Endodermal cell (in vitro differentiated cells): ENCODE data around the gene GAST. TPM values are rescaled to one million over a fixed set of nuclear protein-coding genes. Genes with fewer than 3 reads are reported as not detected.

Experiments
- DNase-seq: peaks from one replicate; pipeline ENCODE4 v3.0.0-alpha.2; 2017
- H3K27ac ChIP-seq: 2 replicates; pipeline ENCODE4 v1.5.1; 2013; ENCODE audit warnings: mild to moderate bottlenecking, low read depth, low read length, moderate library complexity
- H3K27me3 ChIP-seq: 2 replicates; pipeline ENCODE4 v1.6.1; 2013; ENCODE audit warnings: mild to moderate bottlenecking, low read length, moderate library complexity; ENCODE audit not compliant: insufficient read depth, control insufficient read depth, poor library complexity, severe bottlenecking
- H3K36me3 ChIP-seq: 2 replicates; pipeline ENCODE4 v1.7.0; 2013; ENCODE audit warnings: mild to moderate bottlenecking, low read length, moderate library complexity; ENCODE audit not compliant: control insufficient read depth, insufficient read depth
- H3K4me1 ChIP-seq: one replicate; pipeline ENCODE4 v1.7.0; 2013; ENCODE audit warnings: low read length; ENCODE audit not compliant: control insufficient read depth, insufficient read depth
- H3K4me3 ChIP-seq: 2 replicates; pipeline ENCODE4 v1.5.1; 2013; ENCODE audit warnings: mild to moderate bottlenecking, low read length, moderate library complexity
- H3K9ac ChIP-seq: 2 replicates; pipeline ENCODE4 v1.6.1; 2013; ENCODE audit warnings: mild to moderate bottlenecking, low read length, moderate library complexity; ENCODE audit not compliant: poor library complexity, severe bottlenecking; ENCODE audit errors: extremely low read depth
- H3K9me3 ChIP-seq: 2 replicates; pipeline ENCODE4 v1.6.1; 2013; ENCODE audit warnings: mild to moderate bottlenecking, low read length, moderate library complexity; ENCODE audit not compliant: control insufficient read depth
- H3K27ac Mint-ChIP-seq: 2 replicates; pipeline ENCODE4 v1.8.0; 2020; ENCODE audit warnings: mixed read lengths
- H3K27me3 Mint-ChIP-seq: 2 replicates; pipeline ENCODE4 v1.8.0; 2021; ENCODE audit warnings: mild to moderate bottlenecking, mixed read lengths; ENCODE audit not compliant: insufficient read depth
- H3K36me3 Mint-ChIP-seq: 2 replicates; pipeline ENCODE4 v1.8.0; 2020; ENCODE audit warnings: low read depth, mixed read lengths
- H3K4me1 Mint-ChIP-seq: 2 replicates; pipeline ENCODE4 v1.8.0; 2020; ENCODE audit warnings: mixed read lengths
- H3K4me3 Mint-ChIP-seq: 2 replicates; pipeline ENCODE4 v1.8.0; 2020; ENCODE audit warnings: mild to moderate bottlenecking, moderate library complexity, mixed read lengths
- H3K9me3 Mint-ChIP-seq: 2 replicates; pipeline ENCODE4 v1.8.0; 2020; ENCODE audit warnings: mild to moderate bottlenecking, mixed read lengths
- CTCF ChIP-seq: fragments of 200-600 bp; sonication (generic); conservative IDR thresholded peaks from 2 replicates; pipeline ENCODE4 v1.5.0; 2021; ENCODE audit warnings: antibody characterized with exemption, mild to moderate bottlenecking
- WGBS, 2 experiments: methylation state at CpG; one replicate each; pipeline versions ENCODE4 v1.1.5 to v1.1.7; 2013; ENCODE audit warnings: missing lambda C conversion rate in 2 of 2, mixed read lengths in 1 of 2; ENCODE audit not compliant: insufficient coverage in 1 of 2, insufficient read length in 1 of 2; 5-methylcytosine and 5-hydroxymethylcytosine counted together
- total RNA-seq, 2 donors: library from RNA; stranded (reverse); fragmentation: NEBNext Ultra II Directional in 1 of 2; extraction: Animal tissue kit (Norgen Biotek cat#: 25700) in 1 of 2; gene quantifications; 2 replicates in 1 of 2; 3 replicates in 1 of 2; pipeline ENCODE4 v1.2.1, GENCODE V29; 2021

Gene GAST
- total RNA-seq, 2 donors from 2014 or later, result not detected

- peaks cover 63% of the 10 kb centered on the region for H3K27me3 ChIP-seq
- H3K9me3 Mint-ChIP-seq, result no peaks in the 10 kb centered on the region
- no peak overlapping the region for H3K27ac ChIP-seq
- no peaks in the 10 kb centered on the region for H3K36me3 Mint-ChIP-seq
- TF ChIP-seq CTCF, result no peak
- no peaks in the 10 kb centered on the region for H3K4me1 ChIP-seq
- DNase-seq, result no peak
- H3K4me3 ChIP-seq, result no peak overlapping the region
- no peaks in the 10 kb centered on the region for H3K9me3 ChIP-seq
- H3K36me3 ChIP-seq, result no peaks in the 10 kb centered on the region
- H3K27ac Mint-ChIP-seq, result no peak overlapping the region
- H3K4me1 Mint-ChIP-seq, result peaks cover 9% of the 10 kb centered on the region
- H3K9ac ChIP-seq, result no peak overlapping the region
- WGBS, 2 experiments, result 93 to 96% methylated on average over 4 of the region's 4 CpGs
- no peak overlapping the region for H3K4me3 Mint-ChIP-seq
- peaks cover 72% of the 10 kb centered on the region for H3K27me3 Mint-ChIP-seq
These were observed 23.6 kb downstream of the GAST start for GRCh38 chr17:41735744-41736143.

- Mint-ChIP-seq H3K36me3 (no peaks in the 10 kb centered on the region), H3K9me3 (no peaks in the 10 kb centered on the region), H3K4me1 (peaks cover 9% of the 10 kb centered on the region), H3K4me3 (no peak overlapping the region), H3K27me3 (peaks cover 59% of the 10 kb centered on the region), H3K27ac (no peak overlapping the region)
- Histone ChIP-seq H3K27ac (no peak overlapping the region), H3K4me3 (no peak overlapping the region), H3K4me1 (no peaks in the 10 kb centered on the region), H3K27me3 (peaks cover 53% of the 10 kb centered on the region), H3K9me3 (no peaks in the 10 kb centered on the region), H3K36me3 (no peaks in the 10 kb centered on the region), H3K9ac (no peak overlapping the region)
- DNase-seq, result no peak
- no peak for TF ChIP-seq CTCF
- WGBS, 2 experiments, result 78 to 81% methylated on average over 14 to 17 of the region's 17 CpGs
These were observed 25.0 kb downstream of the GAST start for GRCh38 chr17:41736983-41737679.

DNA sequence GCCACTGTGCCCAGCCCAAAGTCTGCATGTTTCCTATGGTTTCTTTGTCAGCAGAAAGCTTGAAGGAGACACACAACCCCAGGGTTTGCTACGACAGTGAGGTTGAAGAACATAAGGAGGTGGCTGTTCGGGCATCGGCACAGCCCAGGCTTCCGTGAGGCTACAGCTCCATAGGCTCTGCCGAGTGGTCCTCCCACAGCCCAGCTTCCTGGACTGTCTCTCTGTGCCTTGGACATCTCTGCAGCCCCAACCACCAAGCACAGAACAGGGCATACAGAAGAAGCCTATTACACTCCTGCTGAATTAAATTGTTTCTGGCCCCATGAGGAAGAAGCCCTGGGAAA is 25.5 kb downstream of the GAST start:
- no peak overlapping the region for H3K27ac ChIP-seq
- peaks cover 48% of the 10 kb centered on the region for H3K27me3 ChIP-seq
- peaks cover 53% of the 10 kb centered on the region for H3K27me3 Mint-ChIP-seq
- H3K9ac ChIP-seq, result no peak overlapping the region
- H3K9me3 Mint-ChIP-seq, result no peaks in the 10 kb centered on the region
- no peak for TF ChIP-seq CTCF
- H3K4me1 ChIP-seq, result no peaks in the 10 kb centered on the region
- no peaks in the 10 kb centered on the region for H3K36me3 Mint-ChIP-seq
- H3K4me3 Mint-ChIP-seq, result no peak overlapping the region
- H3K27ac Mint-ChIP-seq, result no peak overlapping the region
- H3K36me3 ChIP-seq, result no peaks in the 10 kb centered on the region
- no peaks in the 10 kb centered on the region for H3K9me3 ChIP-seq
- H3K4me3 ChIP-seq, result no peak overlapping the region
- H3K4me1 Mint-ChIP-seq, result peaks cover 9% of the 10 kb centered on the region
- WGBS, 2 experiments, result 10 to 50% methylated on average over 2 to 5 of the region's 5 CpGs
- DNase-seq, result peak; percentile 55
